Measurements from ENCODE around the gene SPATA18.

DNA sequence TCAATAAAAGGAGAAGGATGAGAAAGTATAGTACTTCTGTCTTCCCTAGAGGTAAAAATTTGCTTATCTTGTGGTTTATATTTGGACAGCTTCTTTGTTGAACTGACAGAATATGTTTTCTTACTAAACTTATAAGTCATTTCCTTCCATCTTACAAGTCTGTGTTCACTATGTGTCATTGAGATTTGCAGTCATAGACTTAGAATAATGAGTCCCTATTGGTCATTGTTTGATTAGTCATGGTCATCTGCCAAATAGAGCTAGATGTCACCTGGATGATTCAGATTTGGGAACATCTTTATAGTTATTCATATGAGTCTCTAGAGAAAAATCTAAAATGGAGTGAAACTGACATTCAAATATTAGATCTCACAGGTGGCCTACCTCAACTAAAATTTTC lies 51.5 kb downstream of the SPATA18 start:
- TF ChIP-seq GATAD2B (IDR thresholded peaks at IDR 0.05; ENCODE audit: borderline replicate concordance), result no peak
- no peak for TF ChIP-seq PURB (CRISPR knock-in tag; IDR thresholded peaks at IDR 0.05; ENCODE audit: low read depth)
- no peak for TF ChIP-seq POLR2A (conservative IDR thresholded peaks at IDR 0.05)
- TF ChIP-seq HMGXB4 (CRISPR knock-in tag; IDR thresholded peaks at IDR 0.05), result no peak
- TF ChIP-seq, protein P1, sequence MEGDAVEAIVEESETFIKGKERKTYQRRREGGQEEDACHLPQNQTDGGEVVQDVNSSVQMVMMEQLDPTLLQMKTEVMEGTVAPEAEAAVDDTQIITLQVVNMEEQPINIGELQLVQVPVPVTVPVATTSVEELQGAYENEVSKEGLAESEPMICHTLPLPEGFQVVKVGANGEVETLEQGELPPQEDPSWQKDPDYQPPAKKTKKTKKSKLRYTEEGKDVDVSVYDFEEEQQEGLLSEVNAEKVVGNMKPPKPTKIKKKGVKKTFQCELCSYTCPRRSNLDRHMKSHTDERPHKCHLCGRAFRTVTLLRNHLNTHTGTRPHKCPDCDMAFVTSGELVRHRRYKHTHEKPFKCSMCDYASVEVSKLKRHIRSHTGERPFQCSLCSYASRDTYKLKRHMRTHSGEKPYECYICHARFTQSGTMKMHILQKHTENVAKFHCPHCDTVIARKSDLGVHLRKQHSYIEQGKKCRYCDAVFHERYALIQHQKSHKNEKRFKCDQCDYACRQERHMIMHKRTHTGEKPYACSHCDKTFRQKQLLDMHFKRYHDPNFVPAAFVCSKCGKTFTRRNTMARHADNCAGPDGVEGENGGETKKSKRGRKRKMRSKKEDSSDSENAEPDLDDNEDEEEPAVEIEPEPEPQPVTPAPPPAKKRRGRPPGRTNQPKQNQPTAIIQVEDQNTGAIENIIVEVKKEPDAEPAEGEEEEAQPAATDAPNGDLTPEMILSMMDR (IDR thresholded peaks at IDR 0.05 in 2 of 3, conservative IDR thresholded peaks at IDR 0.05 in 1 of 3; ENCODE audit: insufficient read depth in 2 of 3, low read depth in 1 of 3, low read length in 3 of 3), result no peak
- TF ChIP-seq SMAD3 (CRISPR knock-in tag; conservative IDR thresholded peaks at IDR 0.05), result no peak

Measured in K562 (cell line).